Stimulated activated CD4-positive, alpha-beta T cell treated with anti-CD3 and anti-CD28 coated beads, TNF-alpha, amount 100 ng/mL, for 4 hours (primary cell): ENCODE measurements around the gene PLTP.

ENCODE experiments used
- DNase-seq, 3 experiments: peaks; one replicate each; pipeline ENCODE4 v3.0.0-alpha.2; 2020; ENCODE audit warnings: low read depth in 3 of 3

The PLTP gene

GRCh38 chr20:45898285-45898684, 13.7 kb downstream of the PLTP start:
- DNase-seq: no peak

DNA sequence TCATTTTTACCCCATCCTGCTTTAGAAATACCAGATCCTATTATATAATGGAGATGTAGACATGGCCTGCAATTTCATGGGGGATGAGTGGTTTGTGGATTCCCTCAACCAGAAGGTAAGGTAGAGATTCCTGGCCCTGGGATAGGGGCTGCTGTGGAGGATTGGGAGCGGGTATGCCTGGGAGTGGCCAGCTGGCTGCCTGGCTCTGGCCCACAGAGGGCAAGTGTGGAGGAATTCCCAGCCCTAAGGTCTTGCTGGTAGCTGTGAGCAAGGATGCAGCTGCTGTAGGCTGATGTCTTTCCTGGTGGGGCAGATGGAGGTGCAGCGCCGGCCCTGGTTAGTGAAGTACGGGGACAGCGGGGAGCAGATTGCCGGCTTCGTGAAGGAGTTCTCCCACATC, 14.3 kb downstream of the PLTP start:
- no peak for DNase-seq

- DNase-seq: no peak
Observed at GRCh38 chr20:45897289-45897688, 14.7 kb downstream of the PLTP start.

DNA sequence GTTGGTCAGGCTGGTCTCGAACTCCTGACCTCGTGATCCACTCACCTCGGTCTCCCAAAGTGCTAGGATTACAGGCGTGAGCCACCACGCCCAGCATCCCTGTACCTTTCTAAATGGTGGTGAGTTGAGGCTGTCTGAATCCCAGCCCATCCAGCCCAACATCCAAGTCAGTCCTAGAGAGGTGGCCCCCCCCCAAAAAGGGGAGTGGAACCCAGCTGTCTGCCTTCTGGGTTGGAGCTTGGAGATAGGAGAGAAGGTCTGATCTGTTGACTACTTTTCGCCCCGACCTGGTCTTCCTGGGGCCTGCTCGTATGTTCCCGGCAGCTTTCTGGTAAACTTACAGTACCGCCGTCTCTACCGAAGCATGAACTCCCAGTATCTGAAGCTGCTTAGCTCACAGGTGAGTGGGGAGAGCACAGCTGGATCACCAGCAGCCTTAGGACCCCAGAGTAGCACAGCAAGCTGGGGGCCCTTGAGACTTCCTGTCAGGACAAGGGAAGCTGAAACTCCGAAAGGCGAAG, 15.3 kb downstream of the PLTP start:
- no peak for DNase-seq

GRCh38 chr20:45894797-45895196, 17.2 kb downstream of the PLTP start:
- no peak for DNase-seq

DNA sequence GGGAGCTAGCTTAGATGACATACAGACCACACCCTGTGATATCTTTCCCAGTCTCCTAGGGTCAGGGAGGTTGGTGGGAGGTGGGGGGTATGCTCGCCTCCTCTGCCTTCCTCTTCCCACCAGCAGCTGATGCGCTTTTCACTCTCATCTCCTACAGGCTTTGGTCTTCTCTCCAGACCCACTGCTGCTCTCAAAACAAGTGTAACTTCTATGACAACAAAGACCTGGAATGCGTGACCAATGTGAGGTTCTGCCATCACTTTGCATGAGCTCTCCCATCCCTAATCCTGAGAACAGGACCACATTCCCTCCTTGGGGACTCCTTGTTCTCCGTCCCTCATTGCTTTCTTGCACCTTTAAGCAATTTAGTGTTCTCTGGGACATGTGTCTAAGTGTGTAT, 18.1 kb downstream of the PLTP start:
- no peak for DNase-seq

- no peak for DNase-seq
Observed at GRCh38 chr20:45892828-45893500, 19.0 kb downstream of the PLTP start.

DNA sequence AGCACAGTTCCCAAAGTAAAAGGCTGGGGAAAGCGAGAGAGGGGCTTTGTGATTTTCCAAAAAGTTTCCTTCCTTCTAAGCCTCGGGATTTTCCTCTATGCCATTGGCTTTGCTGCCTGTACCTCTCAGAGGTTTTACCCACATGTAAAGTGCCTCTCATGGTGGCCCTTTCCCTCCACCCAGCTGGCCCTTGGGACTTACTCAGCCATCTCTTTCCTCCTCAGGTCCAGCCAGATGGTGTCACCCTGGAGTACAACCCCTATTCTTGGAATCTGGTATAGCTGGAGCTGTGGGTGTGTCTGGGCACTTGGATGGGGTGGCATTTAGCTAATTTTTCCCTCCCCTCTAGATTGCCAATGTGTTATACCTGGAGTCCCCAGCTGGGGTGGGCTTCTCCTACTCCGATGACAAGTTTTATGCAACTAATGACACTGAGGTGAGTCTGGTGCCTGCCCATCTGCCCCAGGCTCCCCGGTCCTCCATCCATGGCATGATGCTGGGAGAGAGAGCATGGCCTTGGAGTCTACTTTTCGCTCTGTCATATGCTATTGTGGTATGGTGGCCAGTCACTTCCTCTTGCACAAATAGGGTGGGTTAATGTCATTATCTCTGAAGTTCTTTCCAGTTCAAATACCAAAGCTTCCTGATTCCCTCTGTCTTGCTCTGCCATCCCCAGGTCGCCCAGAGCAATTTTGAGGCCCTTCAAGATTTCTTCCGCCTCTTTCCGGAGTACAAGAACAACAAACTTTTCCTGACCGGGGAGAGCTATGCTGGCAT, 19.7 kb downstream of the PLTP start:
- no peak for DNase-seq

- DNase-seq: peak; percentile 76 to 79 (median 79)
Observed at GRCh38 chr20:45890985-45891983, 20.7 kb downstream of the PLTP start, which contains the start of the genes CTSA and NEURL2. Gene CTSA, plus strand, starts transcription at chr20:45891335. Its CDS starts 234 bp downstream, at chr20:45891569. Gene NEURL2, minus strand, starts transcription at chr20:45891208. Its CDS starts 217 bp downstream, at chr20:45890991.

- DNase-seq: peak; percentile 11 to 35 (median 31)
Observed at GRCh38 chr20:45890077-45890984, 21.6 kb downstream of the PLTP start.

- DNase-seq: no peak
Observed at GRCh38 chr20:45888681-45889080, 23.3 kb downstream of the PLTP start.

DNA sequence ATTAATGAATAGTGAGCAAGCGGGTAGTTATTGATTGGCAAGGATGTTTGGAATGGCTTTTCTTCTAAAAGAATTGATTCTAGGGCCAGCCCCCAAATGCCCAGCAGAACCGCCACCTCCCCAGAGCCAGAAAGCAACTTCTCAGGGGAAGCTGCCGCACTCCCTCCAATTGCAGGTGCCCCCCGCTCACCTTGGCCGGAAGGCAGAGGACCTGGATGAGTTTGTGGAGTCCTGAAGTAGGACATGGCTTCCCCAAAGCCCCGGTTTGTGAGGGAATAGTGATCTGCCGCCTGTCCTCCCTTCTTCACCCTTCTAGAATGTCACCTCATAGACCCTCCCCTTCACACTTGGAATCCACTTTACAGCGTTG, 24.6 kb downstream of the PLTP start, which contains the start of gene SPATA25:
SPATA25 (minus strand) TSS at position 277 of the 370 bp plus-strand sequence; CDS start at position 245, 32 bp downstream.
- DNase-seq: no peak

GRCh38 chr20:45886590-45887345, 25.2 kb downstream of the PLTP start:
- DNase-seq: no peak

- DNase-seq: no peak
Observed at GRCh38 chr20:45883100-45883469, 28.9 kb downstream of the PLTP start.

- DNase-seq: no peak
Observed at GRCh38 chr20:45882469-45883099, 29.4 kb downstream of the PLTP start.

- peak; percentile 96 to 98 (median 97) for DNase-seq
Observed at GRCh38 chr20:45880988-45881788, 30.8 kb downstream of the PLTP start, which contains the start of gene ZSWIM1. Gene ZSWIM1, plus strand, starts transcription at chr20:45881227. Its CDS starts 1,366 bp downstream, at chr20:45882593.

GRCh38 chr20:45878076-45878761, 33.7 kb downstream of the PLTP start:
- no peak for DNase-seq

DNA sequence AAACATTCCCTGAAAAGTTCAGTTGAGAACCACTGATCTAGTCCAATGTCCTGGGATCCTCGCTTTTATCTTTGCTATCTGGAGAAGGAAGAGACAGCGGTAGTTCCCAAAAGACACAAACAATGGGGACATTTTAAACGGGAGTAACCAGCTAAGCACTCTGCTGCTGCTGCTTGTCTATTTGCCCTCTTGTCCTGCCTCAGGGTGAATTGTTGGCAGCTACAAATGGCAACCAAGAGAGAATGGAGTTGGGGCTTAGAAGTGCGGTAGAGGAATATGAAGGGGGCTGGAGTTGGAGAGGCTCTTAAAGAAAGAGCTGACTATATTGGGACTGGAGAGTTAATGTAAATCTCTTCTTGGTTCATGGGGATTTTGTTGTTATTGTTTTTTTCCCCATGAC, 37.4 kb downstream of the PLTP start:
- DNase-seq: no peak
